GM18526 (cell line): Measurements from ENCODE around the gene KNOP1.

Experiments used
- POLR2A ChIP-seq: IDR thresholded peaks from 3 replicates; pipeline ENCODE4 v1.6.1; 2011; ENCODE audit not compliant: insufficient read length; ENCODE audit errors: extremely low read depth

The KNOP1 gene

GRCh38 chr16:19748389-19749168 is 30.6 kb upstream of the KNOP1 start:
- TF ChIP-seq POLR2A: no peak

DNA sequence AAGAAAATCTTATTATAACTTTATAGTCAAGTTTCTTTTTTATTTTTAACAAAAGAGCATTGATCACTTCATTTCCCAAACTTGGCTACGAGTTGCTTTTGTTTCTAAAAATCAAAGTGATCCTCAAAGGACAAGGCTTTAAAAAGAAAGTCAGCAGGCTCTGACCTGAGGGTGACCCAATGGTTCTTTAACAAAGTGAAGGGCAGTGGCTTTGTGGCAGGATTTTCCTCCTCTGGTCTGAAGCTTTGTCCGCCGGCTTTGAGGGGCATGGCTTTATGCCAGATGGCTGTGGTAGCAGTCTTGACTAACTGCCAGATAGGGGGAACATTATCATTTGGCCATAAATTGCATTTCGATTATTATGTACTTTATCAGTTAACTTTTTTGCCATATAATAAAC is 28.5 kb upstream of the KNOP1 start:
- no peak for TF ChIP-seq POLR2A

DNA sequence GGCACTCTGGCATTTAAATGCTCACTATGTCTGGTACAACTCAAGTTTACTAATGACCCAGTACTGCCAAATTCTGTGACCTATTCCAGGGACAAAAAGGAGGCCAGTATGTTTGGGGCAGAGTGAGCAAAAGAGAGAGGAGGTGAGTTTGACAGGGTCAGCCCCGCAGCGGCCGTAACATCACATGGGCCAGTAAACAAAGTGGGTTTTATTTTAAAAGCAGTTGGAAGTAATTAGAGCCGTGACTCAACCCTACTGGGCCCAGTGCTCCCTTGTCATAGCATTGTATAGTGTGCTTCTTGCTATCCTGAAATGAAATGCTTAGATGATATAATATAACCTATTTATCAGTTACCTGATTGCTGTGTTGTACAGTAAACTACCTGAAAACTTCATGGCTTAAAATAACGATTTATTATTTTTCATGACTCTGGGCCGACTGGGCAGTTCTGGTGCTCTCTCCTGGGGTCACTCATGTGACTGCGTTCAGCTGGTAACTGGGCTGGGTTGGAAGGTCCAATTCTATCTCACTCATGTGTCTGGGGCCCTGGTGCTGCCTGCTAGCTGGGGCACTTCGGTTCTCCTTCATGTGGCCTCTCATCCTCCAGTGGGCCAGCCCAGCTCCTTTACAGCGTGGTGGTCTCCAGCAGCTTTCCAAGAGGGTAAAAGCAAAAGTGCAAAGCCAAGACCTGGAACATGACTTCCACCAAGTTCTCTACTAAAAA is 27.4 kb upstream of the KNOP1 start:
- no peak for TF ChIP-seq POLR2A

DNA sequence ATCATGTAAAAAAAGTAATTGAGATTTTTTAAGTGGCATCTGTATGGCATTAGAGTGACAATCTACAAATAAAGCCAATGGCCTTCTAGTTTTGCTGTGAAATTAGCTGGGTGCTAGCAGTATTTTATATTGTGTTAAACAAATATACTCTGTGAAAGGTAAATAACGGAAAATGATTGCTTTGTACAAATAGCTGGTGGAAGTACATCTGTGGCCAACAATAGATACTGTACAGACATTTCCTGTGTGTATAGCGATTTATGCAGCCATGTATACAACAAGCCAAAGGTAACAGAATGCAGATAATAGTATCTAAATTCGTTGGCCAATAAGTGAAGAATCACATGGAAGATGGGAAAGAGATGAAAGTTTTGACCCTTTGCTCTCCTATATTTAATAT is 26.6 kb upstream of the KNOP1 start:
- TF ChIP-seq POLR2A: no peak

DNA sequence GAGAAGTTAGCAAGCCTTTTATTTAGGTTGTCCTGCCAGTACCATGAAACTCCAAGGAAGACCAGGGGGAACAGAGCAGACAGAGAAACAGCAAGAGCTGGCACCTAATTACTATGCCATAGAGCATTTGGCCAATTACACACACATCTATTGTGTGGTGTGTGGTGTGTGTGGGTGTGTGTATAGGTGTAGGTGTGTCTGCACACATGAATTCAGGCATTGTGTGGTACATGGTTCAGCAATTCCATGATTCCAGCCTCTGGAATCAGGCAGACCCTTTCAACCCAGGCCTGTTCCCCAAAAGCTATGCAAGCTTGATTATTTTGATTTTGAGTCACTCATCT is 25.8 kb upstream of the KNOP1 start:
- TF ChIP-seq POLR2A: no peak

- TF ChIP-seq POLR2A: no peak
Measured at GRCh38 chr16:19741354-19741753, 23.3 kb upstream of the KNOP1 start.

DNA sequence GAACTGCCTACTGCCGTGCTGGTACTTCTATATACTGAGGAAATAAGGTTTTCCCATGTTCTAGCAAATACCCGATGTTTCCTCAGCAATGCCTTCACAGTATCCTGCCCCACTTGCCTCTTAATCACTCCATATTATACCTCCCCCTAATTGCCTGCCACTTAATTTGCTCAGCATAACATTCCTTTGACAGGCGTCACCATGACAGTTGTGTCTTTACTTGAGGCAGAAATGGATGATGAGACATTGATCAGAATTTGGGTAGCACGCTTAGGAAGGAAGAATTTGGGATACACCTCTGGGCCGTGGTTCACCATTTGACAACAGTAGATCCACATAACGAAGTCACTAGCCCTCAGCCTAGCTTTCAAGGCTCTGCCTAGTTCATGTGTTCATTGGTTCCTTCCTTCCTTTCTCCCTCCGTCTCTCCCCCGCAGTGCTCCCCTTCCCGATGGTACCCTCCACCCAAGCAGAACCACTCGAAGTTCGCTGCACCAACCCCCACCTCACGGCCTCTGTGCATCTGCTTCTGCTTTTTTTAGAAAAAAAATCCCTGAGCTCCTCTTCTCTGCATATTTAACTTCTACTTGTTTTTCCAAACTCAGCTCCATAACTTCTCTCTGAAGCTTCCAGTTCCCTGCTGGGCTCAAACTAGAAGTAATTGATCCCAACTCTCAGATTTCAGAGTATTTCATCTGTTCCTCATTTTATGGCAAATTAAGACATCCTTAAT is 19.4 kb upstream of the KNOP1 start:
- no peak for TF ChIP-seq POLR2A

DNA sequence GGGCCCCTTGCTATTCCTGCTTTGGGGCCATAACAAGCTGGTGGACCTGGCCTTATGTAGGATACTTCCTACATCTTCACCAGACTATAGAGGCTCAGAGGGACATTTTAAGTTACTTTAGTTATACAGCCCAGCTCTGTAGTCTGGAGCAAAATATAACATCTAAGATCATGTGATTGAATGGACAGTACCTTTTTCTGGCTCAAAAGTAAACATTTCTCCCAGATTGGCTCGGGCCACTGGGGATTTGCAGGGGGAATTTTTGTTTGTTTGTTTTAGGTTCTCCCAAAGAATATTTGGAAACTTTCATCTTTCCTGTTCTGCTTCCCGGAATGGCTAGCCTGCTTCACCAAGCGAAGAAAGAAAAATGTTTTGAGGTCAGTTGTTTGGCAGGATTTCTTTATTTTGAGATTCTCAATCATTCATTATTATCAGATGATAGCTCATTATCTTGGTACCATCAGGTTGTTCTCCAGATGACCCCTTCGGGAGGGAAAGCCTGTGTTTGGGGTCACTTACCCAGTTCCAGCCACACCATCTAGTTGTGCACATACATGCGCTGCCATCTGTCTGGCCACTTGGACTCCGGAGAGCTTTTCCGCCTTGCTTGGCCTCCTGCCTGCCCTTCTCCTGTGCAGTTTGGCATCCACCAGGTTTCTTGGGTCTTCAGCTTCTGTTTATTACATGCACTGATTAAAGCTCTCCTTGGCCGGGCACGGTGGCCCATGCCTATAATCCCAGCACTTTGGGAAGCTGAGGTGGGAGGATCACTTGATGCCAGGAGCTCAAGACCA is 17.2 kb upstream of the KNOP1 start:
- TF ChIP-seq POLR2A: no peak

- TF ChIP-seq POLR2A: no peak
Measured at GRCh38 chr16:19733551-19733950, 15.5 kb upstream of the KNOP1 start.

GRCh38 chr16:19728636-19728965 is 10.6 kb upstream of the KNOP1 start:
- TF ChIP-seq POLR2A: no peak

DNA sequence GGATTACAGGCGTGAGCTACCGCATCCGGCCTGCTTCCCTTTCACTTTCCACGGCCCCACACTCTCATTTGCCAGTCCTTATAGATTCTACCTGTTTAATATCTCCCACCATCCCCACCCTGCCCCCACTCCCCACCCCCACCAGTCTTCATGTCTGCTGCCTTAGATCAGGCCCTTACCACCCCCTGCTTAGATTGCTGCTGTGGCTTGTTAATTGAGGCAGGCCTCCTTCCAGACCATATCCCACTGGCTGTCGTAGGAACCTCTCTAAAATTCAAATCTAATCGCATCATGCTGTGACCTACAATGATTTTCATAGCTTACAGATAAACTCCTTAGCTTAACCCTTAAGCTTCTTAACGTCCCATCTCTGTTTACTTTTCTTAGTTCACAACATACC is 5.0 kb upstream of the KNOP1 start:
- no peak for TF ChIP-seq POLR2A

DNA sequence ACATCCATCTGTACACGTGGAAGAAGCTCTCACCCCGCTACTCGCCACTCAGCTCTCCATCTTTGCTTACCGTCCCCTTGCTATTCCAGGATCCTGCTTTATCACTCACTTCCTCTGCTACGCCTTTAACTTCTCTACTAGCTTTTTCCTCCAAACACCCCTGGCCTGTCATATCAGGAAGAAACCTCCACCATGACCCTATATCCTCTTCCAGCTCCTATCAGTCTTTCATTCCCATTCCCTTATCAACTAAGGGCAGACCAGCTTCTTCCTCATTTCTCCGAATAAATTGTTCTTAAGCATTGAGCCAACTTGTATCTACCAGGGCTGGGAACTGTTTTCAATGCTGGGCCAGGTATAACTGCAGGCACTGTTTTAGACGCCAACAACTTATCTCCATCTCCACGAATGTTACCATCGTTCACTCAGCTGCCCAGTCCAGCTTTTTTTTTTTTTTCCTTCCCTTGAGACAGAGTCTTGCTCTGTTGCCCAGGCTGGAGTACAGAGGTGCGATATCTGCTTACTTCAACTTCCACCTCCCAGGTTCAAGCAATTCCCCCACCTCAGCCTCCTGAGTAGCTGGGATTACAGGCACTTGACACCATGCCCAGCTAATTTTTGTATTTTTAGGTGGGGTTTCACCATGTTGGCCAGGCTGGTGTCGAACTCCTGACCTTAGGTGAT is 4.4 kb upstream of the KNOP1 start:
- TF ChIP-seq POLR2A: no peak

DNA sequence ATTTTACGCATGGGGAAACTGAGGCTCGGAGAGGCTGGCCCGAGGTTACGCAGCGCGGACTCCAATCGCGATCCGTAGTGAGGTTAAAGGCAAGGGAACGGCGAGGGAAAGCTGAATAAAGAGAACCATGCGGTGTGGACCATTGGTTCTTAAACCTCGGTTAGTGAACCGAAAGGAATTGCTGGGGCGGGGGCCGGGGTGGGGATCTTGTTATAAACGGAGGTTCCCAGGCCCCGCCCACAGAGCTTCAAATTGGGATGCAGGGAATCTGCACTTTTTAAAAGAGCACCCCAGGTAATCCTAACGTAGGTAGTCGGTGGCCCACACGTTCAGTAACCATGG is 568 bp upstream of the KNOP1 start:
- TF ChIP-seq POLR2A: no peak

DNA sequence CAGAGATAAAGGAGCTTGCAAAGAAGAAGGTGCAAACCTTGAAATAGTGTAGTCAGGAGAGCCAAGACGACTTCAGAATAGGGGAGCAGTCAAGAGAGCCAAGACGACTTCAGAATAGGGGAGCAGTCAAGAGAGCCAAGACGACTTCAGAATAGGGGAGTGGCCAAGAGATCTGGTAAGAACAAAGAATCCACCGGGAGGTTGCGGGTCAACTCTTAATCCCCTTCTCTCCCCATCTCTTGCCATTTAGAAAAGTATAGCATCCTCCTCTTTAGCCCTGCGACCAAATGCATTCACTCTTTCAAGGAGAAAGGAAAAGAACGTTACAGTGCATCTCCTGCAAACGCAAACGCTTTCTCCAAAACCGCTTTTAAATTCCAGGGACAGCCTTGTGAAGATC is 713 bp downstream of the KNOP1 start:
- no peak for TF ChIP-seq POLR2A

- TF ChIP-seq POLR2A: no peak
Measured at GRCh38 chr16:19716183-19716582, 1.8 kb downstream of the KNOP1 start.
